GM04503 (cell line): ENCODE data around the gene TREML2.
"Not testable (repeated sequence)": the region's sequence is repeated elsewhere in the genome, so short reads cannot be mapped to it uniquely, and the experiment has no call there.

Source experiments
- DNase-seq: peaks from one replicate; pipeline ENCODE4 v3.0.0-alpha.2; 2012; ENCODE audit warnings: low read depth

TREML2 gene

GRCh38 chr6:41200901-41201763, at the start of gene TREML2:
TREML2 (minus strand) TSS chr6:41201149; CDS start chr6:41201008, 141 bp downstream.
- DNase-seq, result no peak

- no peak for DNase-seq
These were observed 47.1 kb upstream of the TREML2 start for GRCh38 chr6:41247882-41248705.

DNA sequence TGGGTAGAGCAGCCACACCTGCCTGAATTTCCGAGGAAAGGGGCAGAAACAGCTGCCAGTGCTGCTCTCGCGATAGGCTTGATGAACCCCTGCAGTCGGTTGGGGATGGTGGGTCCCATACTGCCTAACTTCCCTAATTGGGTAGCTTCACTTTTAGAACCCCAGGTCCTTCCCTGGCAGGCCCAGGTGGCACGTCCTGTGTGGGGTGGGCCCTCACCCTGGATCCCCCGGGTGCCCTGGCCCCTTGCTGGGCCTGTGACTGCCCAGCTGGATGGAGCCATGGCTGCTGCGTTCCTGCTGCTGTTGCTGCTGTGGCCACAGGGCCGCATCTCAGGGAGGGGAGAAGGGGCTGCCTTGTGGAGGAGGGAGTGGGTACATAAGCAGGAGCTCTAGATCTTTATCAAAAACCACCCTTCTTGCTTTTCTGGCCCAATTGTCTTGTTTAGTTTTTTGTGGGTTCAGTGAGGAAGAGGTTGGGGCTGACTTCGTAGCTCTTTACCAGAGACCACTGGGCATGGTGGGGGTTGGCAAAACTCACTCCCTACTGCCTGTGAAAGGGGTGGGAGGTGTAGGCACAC, 46.4 kb upstream of the TREML2 start:
- DNase-seq, result no peak

DNA sequence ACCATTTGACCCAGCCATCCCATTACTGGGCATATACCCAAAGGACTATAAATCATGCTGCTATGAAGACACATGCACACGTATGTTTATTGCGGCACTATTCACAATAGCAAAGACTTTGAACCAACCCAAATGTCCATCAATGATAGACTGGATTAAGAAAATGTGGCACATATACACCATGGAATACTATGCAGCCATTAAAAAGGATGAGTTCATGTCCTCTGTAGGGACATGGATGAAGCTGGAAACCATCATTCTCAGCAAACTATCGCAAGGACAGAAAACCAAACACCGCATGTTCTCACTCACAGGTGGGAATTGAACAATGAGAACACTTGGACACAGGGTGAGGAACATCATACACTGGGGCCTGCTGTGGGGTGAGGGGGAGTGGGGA, 45.6 kb upstream of the TREML2 start:
- not testable (repeated sequence) for DNase-seq

- no peak for DNase-seq
These were observed 38.7 kb upstream of the TREML2 start for GRCh38 chr6:41239467-41240159.

- DNase-seq, result no peak
These were observed 36.2 kb upstream of the TREML2 start for GRCh38 chr6:41237128-41237527.

- DNase-seq, result no peak
These were observed 35.3 kb upstream of the TREML2 start for GRCh38 chr6:41236276-41236675.

- DNase-seq, result no peak
These were observed 31.7 kb upstream of the TREML2 start for GRCh38 chr6:41232667-41233066.

- no peak for DNase-seq
These were observed 30.3 kb upstream of the TREML2 start for GRCh38 chr6:41231246-41231645.

DNA sequence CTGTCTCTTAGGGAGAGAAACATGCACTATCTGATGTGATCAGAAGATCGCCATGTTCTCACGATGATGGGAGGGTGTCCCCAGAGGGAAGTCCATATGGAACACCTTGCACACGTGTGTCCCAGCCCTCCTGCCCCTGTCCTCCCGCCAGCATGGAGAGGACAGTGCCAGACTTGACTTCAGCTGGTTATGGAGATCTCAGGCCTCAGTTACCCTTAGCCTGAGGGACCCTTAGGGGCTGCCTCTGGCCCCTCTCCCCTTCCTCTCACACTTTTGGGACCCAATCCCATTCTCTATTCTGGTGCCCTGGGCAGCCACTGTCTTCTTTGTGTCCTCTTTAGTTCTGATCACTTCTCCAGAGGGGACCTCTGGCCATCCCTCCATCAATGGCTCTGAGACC, 28.8 kb upstream of the TREML2 start:
- no peak for DNase-seq

GRCh38 chr6:41228616-41229015, 27.7 kb upstream of the TREML2 start:
- no peak for DNase-seq

DNA sequence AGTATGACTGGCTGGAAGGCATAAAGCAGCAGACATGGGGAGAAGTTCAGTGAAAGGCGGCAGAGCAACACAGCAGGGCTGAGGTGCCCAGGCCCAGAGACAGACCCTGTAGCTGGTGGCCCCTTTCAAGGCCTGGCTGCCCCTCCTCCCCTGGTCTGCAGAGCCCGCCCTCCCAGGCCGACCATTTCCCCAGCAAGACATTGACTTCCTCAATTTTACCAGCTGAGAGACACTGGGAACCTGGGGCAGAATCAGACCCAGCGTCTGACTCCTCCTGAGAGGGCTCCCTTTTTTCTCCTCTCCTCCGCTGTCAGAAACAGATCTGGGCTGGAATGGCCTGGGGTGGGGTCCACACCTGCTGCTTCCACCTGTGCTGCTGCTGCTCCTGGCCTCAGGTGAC, 27.1 kb upstream of the TREML2 start, which contains the start of gene TREML4:
TSS of gene TREML4 (plus strand) at position 254 of the 400 bp plus-strand sequence. CDS start at position 333, 79 bp downstream.
- no peak for DNase-seq

DNA sequence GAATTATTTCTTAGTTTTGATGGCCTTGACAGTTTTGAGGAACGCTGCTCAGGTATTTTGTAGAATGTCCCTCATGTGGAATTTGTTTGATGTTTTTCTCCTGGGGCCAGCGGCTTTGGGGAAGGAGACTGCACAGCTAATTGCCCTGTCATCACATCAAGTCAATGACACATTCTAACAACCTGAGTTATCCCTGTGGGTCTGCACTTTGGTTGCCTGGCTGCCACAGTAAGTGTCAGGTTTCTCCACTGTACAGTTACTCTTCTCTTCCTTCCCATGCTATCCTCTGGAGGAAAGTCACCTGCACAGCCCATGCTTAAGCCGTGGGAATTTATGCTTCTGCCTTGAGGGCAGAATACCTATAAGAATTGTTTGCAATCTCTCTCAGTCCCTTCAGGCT, 25.8 kb upstream of the TREML2 start:
- DNase-seq, result no peak

GRCh38 chr6:41224800-41225199, 23.9 kb upstream of the TREML2 start:
- DNase-seq, result no peak

GRCh38 chr6:41222513-41222912, 21.6 kb upstream of the TREML2 start:
- DNase-seq, result no peak

DNA sequence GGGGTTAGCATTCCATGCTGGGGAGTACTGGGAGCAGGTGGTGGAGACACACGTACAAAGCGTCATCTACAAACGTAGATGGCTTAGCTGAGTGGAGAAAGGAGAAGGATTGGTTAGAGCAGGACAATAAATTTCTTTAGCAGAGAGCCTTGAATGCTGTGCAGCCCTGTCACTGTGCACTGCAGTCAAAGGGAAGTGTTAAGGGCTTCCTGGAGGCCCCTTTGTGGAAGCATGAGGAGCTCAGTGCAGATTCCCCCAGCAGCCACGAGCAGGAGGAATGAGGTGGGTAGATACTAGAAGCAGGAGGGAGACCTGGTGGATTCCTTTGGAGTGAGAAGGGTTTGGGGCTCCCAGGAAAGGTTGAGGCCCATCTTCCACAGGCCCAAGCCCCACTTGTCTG, 21.1 kb upstream of the TREML2 start:
- DNase-seq, result no peak

DNA sequence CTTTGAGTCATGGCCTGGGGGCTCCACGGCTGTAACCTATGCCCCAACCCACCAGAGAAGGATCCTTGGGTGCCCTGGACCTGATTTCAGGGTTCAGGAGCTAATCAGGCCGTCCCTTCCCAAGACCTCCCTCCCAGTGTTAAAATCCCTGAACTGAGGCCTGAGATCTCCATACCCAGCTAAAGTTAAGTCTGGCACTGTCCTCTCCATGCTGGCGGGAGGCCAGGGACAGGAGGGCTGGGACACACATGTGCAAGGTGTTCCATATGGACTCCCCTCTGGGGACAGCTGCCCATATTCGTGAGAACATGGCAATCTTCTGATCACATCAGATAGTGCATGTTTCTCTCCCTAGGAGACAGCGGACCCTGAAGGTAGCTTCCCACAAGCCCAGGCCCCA, 15.7 kb upstream of the TREML2 start:
- no peak for DNase-seq

GRCh38 chr6:41215777-41216176, 14.8 kb upstream of the TREML2 start:
- no peak for DNase-seq

DNA sequence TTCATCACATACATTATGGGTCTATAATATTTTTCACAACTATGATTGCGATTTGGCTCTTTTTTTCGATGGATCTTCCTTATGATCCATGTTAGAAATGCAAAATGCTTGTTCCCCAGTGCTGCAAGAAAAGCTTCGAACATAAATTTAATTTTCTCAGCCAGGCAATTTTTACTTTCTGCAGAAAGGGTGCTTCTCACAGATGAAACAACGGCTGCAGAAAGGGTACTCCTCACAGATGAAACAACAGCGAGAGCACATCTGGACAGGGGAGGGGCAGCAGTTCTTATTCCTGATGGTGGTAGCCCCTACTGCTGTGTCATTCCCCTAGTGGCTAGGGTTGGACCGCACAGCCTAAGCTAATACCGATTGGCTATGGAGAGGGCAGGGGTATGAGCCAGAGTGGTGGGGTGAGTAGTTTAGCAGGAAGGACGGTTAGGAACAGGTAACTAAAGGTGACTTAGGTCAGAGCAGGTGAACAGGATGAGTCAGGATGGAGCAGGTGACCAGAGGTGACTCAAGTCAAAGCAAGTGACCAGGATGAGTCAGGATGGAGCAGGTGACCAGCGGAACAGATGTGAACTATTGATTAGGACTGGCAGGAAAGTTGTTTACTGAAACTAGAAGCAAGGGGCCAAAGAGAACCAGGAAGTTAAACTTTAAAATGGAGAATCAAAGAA, 13.8 kb upstream of the TREML2 start:
- no peak for DNase-seq

- no peak for DNase-seq
These were observed 8.8 kb upstream of the TREML2 start for GRCh38 chr6:41209547-41210320.
